GM06990 (cell line): ENCODE results near the gene TAF6L.
"Not testable (repeated sequence)": the region's sequence is repeated elsewhere in the genome, so short reads cannot be mapped to it uniquely, and the experiment has no call there.

Experiments used
- DNase-seq: peaks from one replicate; pipeline ENCODE4 v3.0.0-alpha.2; 2011; ENCODE audit not compliant: insufficient read length; ENCODE audit errors: extremely low read depth
- H3K27me3 ChIP-seq: replicated peaks from 2 replicates; pipeline ENCODE4 v1.6.0; 2011; ENCODE audit warnings: low read length; ENCODE audit not compliant: control insufficient read depth, insufficient read depth
- H3K36me3 ChIP-seq: 2 replicates; pipeline ENCODE4 v1.5.1; 2011; ENCODE audit warnings: low read length; ENCODE audit not compliant: control insufficient read depth, insufficient read depth
- H3K4me3 ChIP-seq: replicated peaks from 2 replicates; pipeline ENCODE4 v1.5.1; 2011; ENCODE audit warnings: low read depth, mild to moderate bottlenecking, control low read depth, low read length
- TF ChIP-seq, protein P1 (sequence below): IDR thresholded peaks from 2 replicates; pipeline ENCODE4 v1.5.1; 2011; ENCODE audit warnings: low read length, control low read depth, mild to moderate bottlenecking, inconsistent platforms; ENCODE audit not compliant: insufficient read depth, poor library complexity, severe bottlenecking

The TAF6L gene

GRCh38 chr11:62726915-62727164, 44.4 kb upstream of the TAF6L start:
- H3K36me3 ChIP-seq, result peaks cover 17% of the 10 kb centered on the region
- DNase-seq, result no peak
- TF ChIP-seq, protein P1, sequence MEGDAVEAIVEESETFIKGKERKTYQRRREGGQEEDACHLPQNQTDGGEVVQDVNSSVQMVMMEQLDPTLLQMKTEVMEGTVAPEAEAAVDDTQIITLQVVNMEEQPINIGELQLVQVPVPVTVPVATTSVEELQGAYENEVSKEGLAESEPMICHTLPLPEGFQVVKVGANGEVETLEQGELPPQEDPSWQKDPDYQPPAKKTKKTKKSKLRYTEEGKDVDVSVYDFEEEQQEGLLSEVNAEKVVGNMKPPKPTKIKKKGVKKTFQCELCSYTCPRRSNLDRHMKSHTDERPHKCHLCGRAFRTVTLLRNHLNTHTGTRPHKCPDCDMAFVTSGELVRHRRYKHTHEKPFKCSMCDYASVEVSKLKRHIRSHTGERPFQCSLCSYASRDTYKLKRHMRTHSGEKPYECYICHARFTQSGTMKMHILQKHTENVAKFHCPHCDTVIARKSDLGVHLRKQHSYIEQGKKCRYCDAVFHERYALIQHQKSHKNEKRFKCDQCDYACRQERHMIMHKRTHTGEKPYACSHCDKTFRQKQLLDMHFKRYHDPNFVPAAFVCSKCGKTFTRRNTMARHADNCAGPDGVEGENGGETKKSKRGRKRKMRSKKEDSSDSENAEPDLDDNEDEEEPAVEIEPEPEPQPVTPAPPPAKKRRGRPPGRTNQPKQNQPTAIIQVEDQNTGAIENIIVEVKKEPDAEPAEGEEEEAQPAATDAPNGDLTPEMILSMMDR, result no peak

GRCh38 chr11:62727165-62727871, 43.9 kb upstream of the TAF6L start, which contains the start of gene HNRNPUL2:
Gene HNRNPUL2, minus strand, starts transcription at chr11:62727457. Its CDS starts 301 bp downstream, at chr11:62727156.
- H3K36me3 ChIP-seq, result peaks cover 12% of the 10 kb centered on the region
- DNase-seq, result peak; percentile 100
- H3K27me3 ChIP-seq, result no peaks in the 10 kb centered on the region
- H3K4me3 ChIP-seq, result peak within 1 kb of the TSS; percentile 94
- TF ChIP-seq, protein P1, result no peak

More at GRCh38 chr11:62726915-62727164, 44.4 kb upstream of the TAF6L start:
- H3K27me3 ChIP-seq, result no peaks in the 10 kb centered on the region
- H3K4me3 ChIP-seq, result peak overlapping the region; percentile 94

DNA sequence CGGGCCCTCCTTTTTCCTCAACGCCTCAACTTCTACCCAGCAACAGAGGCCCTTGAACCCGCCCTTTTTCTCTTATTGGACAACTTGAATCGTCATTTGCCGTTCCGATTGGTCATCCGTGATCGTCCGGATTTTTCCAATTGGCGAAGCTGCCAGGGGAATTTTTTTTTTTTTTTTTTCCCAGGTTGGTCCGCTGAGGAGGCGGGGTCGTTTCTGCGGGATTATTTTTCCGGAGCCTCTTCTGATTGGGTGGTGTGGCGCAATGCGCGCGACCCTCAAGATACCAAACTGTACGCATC, 43.4 kb upstream of the TAF6L start:
- Histone ChIP-seq H3K27me3 (no peaks in the 10 kb centered on the region), H3K36me3 (peaks cover 8% of the 10 kb centered on the region), H3K4me3 (peak overlapping the region; percentile 94)
- TF ChIP-seq, protein P1, result no peak
- DNase-seq, result no peak

- TF ChIP-seq, protein P1, result no peak
- peaks cover 6% of the 10 kb centered on the region for H3K36me3 ChIP-seq
- DNase-seq, result peak; percentile 86
- H3K4me3 ChIP-seq, result peak within 1 kb of the TSS; percentile 94
- no peaks in the 10 kb centered on the region for H3K27me3 ChIP-seq
Observed at GRCh38 chr11:62728171-62728988, 42.8 kb upstream of the TAF6L start, which contains the start of gene TTC9C. Gene TTC9C, plus strand, starts transcription at chr11:62728486. Its CDS starts 363 bp downstream, at chr11:62728849.

- not testable (repeated sequence) for H3K36me3 ChIP-seq, DNase-seq, H3K27me3 ChIP-seq
- peak overlapping the region; percentile 94 for H3K4me3 ChIP-seq
Observed at GRCh38 chr11:62730076-62730475, 41.1 kb upstream of the TAF6L start.

- DNase-seq, result no peak
- no peak overlapping the region for H3K4me3 ChIP-seq
- H3K36me3 ChIP-seq, result peaks cover 10% of the 10 kb centered on the region
- no peaks in the 10 kb centered on the region for H3K27me3 ChIP-seq
- TF ChIP-seq, protein P1, result peak; percentile 12
Observed at GRCh38 chr11:62732830-62733229, 38.4 kb upstream of the TAF6L start.
